Liver (tissue), 3 donors: ENCODE measurements around the gene HRH2.

Experiments
- CTCF ChIP-seq: fragments of 150-350 bp; IDR thresholded peaks from 2 replicates; pipeline ENCODE4 v1.5.1; 2017; ENCODE audit warnings: improper control_type of control experiment, low read depth, low read length; ENCODE audit not compliant: missing input control
- RXRA ChIP-seq, 2 donors: IDR thresholded peaks; 2 replicates each; pipeline ENCODE4 v1.6.1; 2017 to 2018; ENCODE audit warnings: antibody characterized with exemption in 2 of 2, mild to moderate bottlenecking in 1 of 2
- donor health status: healthy.
- donor health status: healthy.

- TF ChIP-seq CTCF = no peak
- no peak for TF ChIP-seq RXRA (IDR thresholded peaks at IDR 0.05)
Observed at GRCh38 chr5:175627739-175628138, 30.1 kb upstream of the HRH2 start.
